A549 (cell line): ENCODE results near the gene YTHDF2. TPM values are rescaled to one million over a fixed set of nuclear protein-coding genes. Genes with fewer than 3 reads are reported as not detected.

ENCODE experiments used
- ATAC-seq, 2 experiments: fragments of 200-7000 bp in 1 of 2; fragments of >200 bp in 1 of 2; cut with Nextera tagmentation in 1 of 2; cut with Tn5 transposase in 1 of 2; 3 replicates each; pipeline versions ENCODE4 v1.8.0 to v1.9.1; 2018 to 2020; ENCODE audit warnings: mild to moderate bottlenecking in 1 of 2, moderate library complexity in 1 of 2
- CTCF ChIA-PET: fragments of 300-600 bp; sonication (Branson Sonifier 250); formaldehyde crosslinking; extraction: SDS; loops from one replicate; lab custom pipeline; 2021; ENCODE audit warnings: antibody characterized with exemption, inconsistent platforms; lab: Yijun Ruan, JAX
- POLR2A ChIA-PET: fragments of 350-600 bp; formaldehyde crosslinking; extraction: SDS; loops from one replicate; lab custom pipeline; 2021; ENCODE audit warnings: antibody characterized with exemption, inconsistent platforms; lab: Yijun Ruan, JAX
- DNase-seq, 2 experiments: peaks; one replicate each; pipeline versions ENCODE4 v3.0.0 to v3.0.0-alpha.2; 2011 to 2016; ENCODE audit warnings: low read depth in 1 of 2, low spot score in 1 of 2
- FAIRE-seq: peaks from 2 replicates; lab custom pipeline; 2011; peaks lifted over from hg19 to GRCh38; lab: Jason Lieb, UNC
- H3K27ac ChIP-seq, 2 experiments: fragments of >200 bp; sonication (Bioruptor Twin); formaldehyde crosslinking; 3 replicates each; pipeline ENCODE4 v1.5.1; 2016 to 2017
- H3K4me1 ChIP-seq: fragments of >200 bp; sonication (Bioruptor Twin); formaldehyde crosslinking; 3 replicates; pipeline ENCODE4 v1.6.1; 2016
- H3K4me2 ChIP-seq: fragments of >200 bp; sonication (Bioruptor Twin); formaldehyde crosslinking; 3 replicates; pipeline ENCODE4 v1.6.1; 2016
- H3K4me3 ChIP-seq: fragments of >200 bp; sonication (Bioruptor Twin); formaldehyde crosslinking; 3 replicates; pipeline ENCODE4 v1.5.1; 2016
- H3K9me3 ChIP-seq: fragments of >200 bp; sonication (Bioruptor Twin); formaldehyde crosslinking; 3 replicates; pipeline ENCODE4 v1.6.1; 2016
- BHLHE40 ChIP-seq: IDR thresholded peaks from 2 replicates; pipeline ENCODE4 v1.6.1; 2012; ENCODE audit warnings: low read depth, low read length, inconsistent platforms
- CBX8 ChIP-seq: fragments of 200-600 bp; sonication (generic); IDR thresholded peaks from 2 replicates; pipeline ENCODE4 v1.6.1; 2016
- CEBPB ChIP-seq, 2 experiments: fragments of >200 bp in 1 of 2; sonication (Bioruptor Twin) in 1 of 2; formaldehyde crosslinking in 1 of 2; IDR thresholded peaks; 2 replicates each; pipeline ENCODE4 v1.6.1; 2012 to 2016
- CHD2 ChIP-seq: fragments of 150-350 bp; IDR thresholded peaks from 2 replicates; pipeline ENCODE4 v1.6.1; 2014; ENCODE audit warnings: low read length; ENCODE audit not compliant: partially characterized antibody
- CTCF ChIP-seq: fragments of >200 bp; sonication (Bioruptor Twin); formaldehyde crosslinking; IDR thresholded peaks from 3 replicates; pipeline ENCODE4 v1.5.1; 2016
- E2F6 ChIP-seq: IDR thresholded peaks from 2 replicates; pipeline ENCODE4 v1.6.1; 2012; ENCODE audit warnings: low read depth, borderline replicate concordance
- EHF ChIP-seq: fragments of 250-450 bp; sonication (Bioruptor Pico); IDR thresholded peaks from 2 replicates; pipeline ENCODE4 v1.5.0; 2020; ENCODE audit warnings: mild to moderate bottlenecking
- FOSL2 ChIP-seq, 2 experiments: fragments of 450-650 bp in 1 of 2; fragments of >200 bp in 1 of 2; sonication (Bioruptor Twin) in 1 of 2; formaldehyde crosslinking; IDR thresholded peaks; 2 replicates each; pipeline versions ENCODE4 v1.5.0 to v1.6.1; 2016 to 2020; ENCODE audit warnings: mild to moderate bottlenecking in 1 of 2, moderate library complexity in 1 of 2
- HDAC2 ChIP-seq: fragments of 200-600 bp; sonication (generic); IDR thresholded peaks from 2 replicates; pipeline ENCODE4 v1.6.1; 2016
- HES2 ChIP-seq: fragments of >200 bp; sonication (Bioruptor Twin); formaldehyde crosslinking; IDR thresholded peaks from 2 replicates; pipeline ENCODE4 v1.6.1; 2016
- HEYL ChIP-seq: fragments of 250-450 bp; sonication (Bioruptor Pico); IDR thresholded peaks from 2 replicates; pipeline ENCODE4 v1.8.0; 2021; ENCODE audit warnings: mild to moderate bottlenecking, moderate library complexity
- HOXA7 ChIP-seq: fragments of 250-450 bp; sonication (Bioruptor Pico); IDR thresholded peaks from 2 replicates; pipeline ENCODE4 v1.5.0; 2020; ENCODE audit warnings: mild to moderate bottlenecking, moderate library complexity
- JUN ChIP-seq, 2 experiments: fragments of >200 bp; sonication (Bioruptor Twin); formaldehyde crosslinking; IDR thresholded peaks; 2 replicates in 1 of 2; 3 replicates in 1 of 2; pipeline ENCODE4 v1.6.1; 2016 to 2017
- KDM5A ChIP-seq: fragments of 200-600 bp; sonication (generic); IDR thresholded peaks from 2 replicates; pipeline ENCODE4 v1.6.1; 2016; ENCODE audit warnings: antibody characterized with exemption, mild to moderate bottlenecking
- MAX ChIP-seq: IDR thresholded peaks from 2 replicates; pipeline ENCODE4 v1.6.1; 2012
- MAZ ChIP-seq: fragments of 150-350 bp; IDR thresholded peaks from 2 replicates; pipeline ENCODE4 v1.6.1; 2014; ENCODE audit warnings: antibody characterized with exemption, low read depth, low read length, borderline replicate concordance
- POLR2A ChIP-seq: IDR thresholded peaks from 2 replicates; pipeline ENCODE4 v1.6.1; 2012; ENCODE audit warnings: mild to moderate bottlenecking, low read length
- RAD21 ChIP-seq, 2 experiments: fragments of >200 bp in 1 of 2; sonication (Bioruptor Twin) in 1 of 2; formaldehyde crosslinking in 1 of 2; IDR thresholded peaks in 1 of 2; conservative IDR thresholded peaks in 1 of 2; 2 replicates in 1 of 2; 3 replicates in 1 of 2; pipeline ENCODE4 v1.6.1; 2012 to 2018; ENCODE audit warnings: inconsistent platforms in 1 of 2
- RARB ChIP-seq: fragments of 250-450 bp; sonication (Bioruptor Pico); IDR thresholded peaks from 2 replicates; pipeline ENCODE4 v1.8.0; 2021; ENCODE audit warnings: mild to moderate bottlenecking, moderate library complexity
- RFX5 ChIP-seq: fragments of 450-650 bp; IDR thresholded peaks from 2 replicates; pipeline ENCODE4 v1.7.1; 2014; ENCODE audit warnings: antibody characterized with exemption, mild to moderate bottlenecking, moderate library complexity
- SMC3 ChIP-seq: fragments of >200 bp; sonication (Bioruptor Twin); formaldehyde crosslinking; IDR thresholded peaks from 3 replicates; pipeline ENCODE4 v1.6.1; 2018; ENCODE audit warnings: inconsistent platforms
- TP53 ChIP-seq: fragments of 250-450 bp; sonication (Bioruptor Pico); IDR thresholded peaks from 2 replicates; pipeline ENCODE4 v1.5.0; 2021; ENCODE audit warnings: mild to moderate bottlenecking, moderate library complexity
- ZC3H11A ChIP-seq: fragments of 450-650 bp; IDR thresholded peaks from 2 replicates; pipeline ENCODE4 v1.6.1; 2014; ENCODE audit warnings: antibody characterized with exemption, mild to moderate bottlenecking
- ZFP36 ChIP-seq: fragments of 450-650 bp; IDR thresholded peaks from 2 replicates; pipeline ENCODE4 v1.6.1; 2014; ENCODE audit warnings: borderline replicate concordance; ENCODE audit not compliant: partially characterized antibody
- ZSCAN20 ChIP-seq: fragments of 250-450 bp; sonication (Bioruptor Pico); IDR thresholded peaks from 2 replicates; pipeline ENCODE4 v1.8.0; 2022; ENCODE audit warnings: mild to moderate bottlenecking, moderate library complexity
- WGBS: methylation state at CpG from one replicate; pipeline ENCODE4 v1.1.6; 2017; ENCODE audit errors: missing lambda C conversion rate; 5-methylcytosine and 5-hydroxymethylcytosine counted together
- polyA plus RNA-seq, 4 experiments: library from polyadenylated mRNA; depleted of rRNA in 3 of 4; stranded (reverse); fragments of >200 nt; fragmentation: RNase III in 1 of 4; extraction: RNeasy Plus Mini Kit Qiagen cat#74134 plus additional on column Dnase treatment in 1 of 4; gene quantifications; 2 replicates in 3 of 4; 3 replicates in 1 of 4; pipeline ENCODE4 v1.2.3, GENCODE V29; 2011 to 2017

YTHDF2 gene
- polyA plus RNA-seq, 2 of the 4 experiments (the other 2 are of a cell fraction): 53.2 to 55.6 TPM

GRCh38 chr1:28779751-28780408, 43.1 kb downstream of the YTHDF2 start:
- ATAC-seq: no peak
- no peak overlapping the region for H3K4me3 ChIP-seq
- TF ChIP-seq CHD2: no peak
- TF ChIP-seq ZSCAN20: no peak
- TF ChIP-seq ZC3H11A: no peak
- TF ChIP-seq RARB (CRISPR knock-in tag): no peak
- TF ChIP-seq RAD21 (conservative IDR thresholded peaks at IDR 0.05 in 1 of 2, IDR thresholded peaks at IDR 0.05 in 1 of 2): no peak
- no peak for TF ChIP-seq EHF (CRISPR knock-in tag)
- TF ChIP-seq CTCF: no peak
- TF ChIP-seq ZFP36: no peak
- TF ChIP-seq RFX5: no peak
- TF ChIP-seq POLR2A: no peak
- no peak for TF ChIP-seq CEBPB (IDR thresholded peaks at IDR 0.05)
- DNase-seq: no peak
- POLR2A ChIA-PET: no interaction called here
- 89% methylated on average over 6 of the region's 6 CpGs for WGBS
- no peaks in the 10 kb centered on the region for H3K4me1 ChIP-seq
- H3K9me3 ChIP-seq: no peaks in the 10 kb centered on the region
- H3K4me2 ChIP-seq: no peak overlapping the region
- H3K27ac ChIP-seq: no peak overlapping the region
- no peak for FAIRE-seq
- CTCF ChIA-PET: interaction anchor here (9.4 kb wide), 1 partner anchor 97 kb away, joined by 211 read pairs; no protein-coding TSS in a partner anchor

- DNase-seq: no peak
- CTCF ChIA-PET: interaction anchor here (9.4 kb wide), 1 partner anchor 96 kb away, joined by 211 read pairs; no protein-coding TSS in a partner anchor
Observed at GRCh38 chr1:28781305-28781704, 44.6 kb downstream of the YTHDF2 start.

GRCh38 chr1:28782011-28782410, 45.3 kb downstream of the YTHDF2 start:
- FAIRE-seq (no peak), DNase-seq (no peak), ATAC-seq (no peak)
- no peak overlapping the region for H3K4me3 ChIP-seq
- no peak for TF ChIP-seq KDM5A
- no peak for TF ChIP-seq MAX
- TF ChIP-seq BHLHE40: no peak
- no peak for TF ChIP-seq CTCF
- TF ChIP-seq E2F6: no peak
- no peak for TF ChIP-seq HDAC2
- TF ChIP-seq CBX8: no peak
- TF ChIP-seq HOXA7 (CRISPR knock-in tag): no peak
- TF ChIP-seq RARB (CRISPR knock-in tag): no peak
- no peak for TF ChIP-seq HEYL (CRISPR knock-in tag)
- TF ChIP-seq HES2: no peak
- no peak for TF ChIP-seq ZC3H11A
- no peak for TF ChIP-seq MAZ
- no peak overlapping the region for H3K27ac ChIP-seq
- no peak overlapping the region for H3K4me2 ChIP-seq
- H3K4me1 ChIP-seq: no peaks in the 10 kb centered on the region
- WGBS: 67% methylated on average over 3 of the region's 3 CpGs
- H3K9me3 ChIP-seq: no peaks in the 10 kb centered on the region
- CTCF ChIA-PET: interaction anchor here (0.6 to 9.4 kb wide), 4 partner anchors 95 to 253 kb away, joined by 3 to 211 read pairs (median 12); no protein-coding TSS in a partner anchor
- POLR2A ChIA-PET: no interaction called here

More at GRCh38 chr1:28781305-28781704, 44.6 kb downstream of the YTHDF2 start:
- WGBS: 79% methylated on average over 11 of the region's 11 CpGs
- ATAC-seq (no peak), FAIRE-seq (no peak)
- no peak overlapping the region for H3K4me2 ChIP-seq
- H3K4me3 ChIP-seq: no peak overlapping the region
- H3K4me1 ChIP-seq: no peaks in the 10 kb centered on the region
- TF ChIP-seq FOSL2 (IDR thresholded peaks at IDR 0.05) (no peak), FOSL2 (CRISPR knock-in tag; IDR thresholded peaks at IDR 0.05) (no peak), SMC3 (no peak), CBX8 (no peak), CTCF (no peak), TP53 (CRISPR knock-in tag) (no peak), RARB (CRISPR knock-in tag) (no peak), JUN (IDR thresholded peaks at IDR 0.05) (no peak)
- POLR2A ChIA-PET: no interaction called here
- H3K27ac ChIP-seq: no peak overlapping the region
- no peaks in the 10 kb centered on the region for H3K9me3 ChIP-seq
